Activated T-helper 2 cell treated with anti-CD3 and anti-CD28 coated beads, Interferon-gamma antibody, Interleukin-2, Interleukin-4, amounts not matched to agents 10 μg/mL and 5 μg/mL and 100 μg/mL, durations not matched to agents 14 hours and 24 hours and 36 hours (primary cell): ENCODE measurements around the gene PHC2. TPM values are rescaled to one million over a fixed set of nuclear protein-coding genes. Genes with fewer than 3 reads are reported as not detected.

ENCODE experiments used
- DNase-seq: peaks from one replicate; pipeline ENCODE4 v3.0.0; 2021; ENCODE audit warnings: low spot score
- H3K27ac Mint-ChIP-seq: one replicate; pipeline ENCODE4 v1.8.0; 2021; ENCODE audit warnings: mixed read lengths
- H3K27me3 Mint-ChIP-seq: one replicate; pipeline ENCODE4 v1.8.0; 2021; ENCODE audit warnings: low read depth, mixed read lengths
- H3K36me3 Mint-ChIP-seq: one replicate; pipeline ENCODE4 v1.8.0; 2021; ENCODE audit warnings: low read depth, mixed read lengths
- H3K4me1 Mint-ChIP-seq: one replicate; pipeline ENCODE4 v1.8.0; 2021; ENCODE audit warnings: low read depth, mixed read lengths
- H3K4me3 Mint-ChIP-seq: one replicate; pipeline ENCODE4 v1.8.0; 2021; ENCODE audit warnings: low read depth, mild to moderate bottlenecking, moderate library complexity, mixed read lengths
- H3K9me3 Mint-ChIP-seq: one replicate; pipeline ENCODE4 v1.8.0; 2021; ENCODE audit warnings: mixed read lengths
- intact Hi-C: fragments of 100-400 bp; cut with micrococcal nuclease; formaldehyde crosslinking; loops from one replicate; pipeline ENCODE4 v1.15.1; 2023
- total RNA-seq: library from RNA; stranded (reverse); gene quantifications from 2 replicates; pipeline ENCODE4 v1.2.3, GENCODE V29; 2022

Gene PHC2
- total RNA-seq, 1 donor from 2014 or later = 33.1 TPM

- peaks cover 2% of the 10 kb centered on the region for H3K4me1 Mint-ChIP-seq
These were observed 64.0 kb downstream of the PHC2 start for GRCh38 chr1:33366762-33367484.

GRCh38 chr1:33365560-33365997 is 65.3 kb downstream of the PHC2 start:
- Mint-ChIP-seq H3K36me3 (no peaks in the 10 kb centered on the region), H3K27me3 (no peaks in the 10 kb centered on the region), H3K27ac (no peak overlapping the region), H3K4me3 (no peak overlapping the region), H3K4me1 (peaks cover 7% of the 10 kb centered on the region), H3K9me3 (no peaks in the 10 kb centered on the region)
- intact Hi-C loops = loop anchor here (5.0 kb wide), 2 partner anchors 107 to 148 kb away; partner anchors contain the start of gene ZSCAN20
- DNase-seq = no peak

More at GRCh38 chr1:33366762-33367484, 64.0 kb downstream of the PHC2 start:
- no peak for DNase-seq
- H3K9me3 Mint-ChIP-seq = no peaks in the 10 kb centered on the region
- intact Hi-C loops = loop anchor here (1.0 to 5.0 kb wide), 3 partner anchors 72 to 150 kb away; partner anchors contain the start of gene ZSCAN20
- H3K27ac Mint-ChIP-seq = no peak overlapping the region
- no peak overlapping the region for H3K4me3 Mint-ChIP-seq
- H3K27me3 Mint-ChIP-seq = no peaks in the 10 kb centered on the region
- H3K36me3 Mint-ChIP-seq = no peaks in the 10 kb centered on the region

GRCh38 chr1:33364565-33364918 is 66.4 kb downstream of the PHC2 start:
- DNase-seq = no peak
- Mint-ChIP-seq H3K4me1 (peaks cover 7% of the 10 kb centered on the region), H3K4me3 (no peak overlapping the region), H3K27me3 (no peaks in the 10 kb centered on the region), H3K9me3 (no peaks in the 10 kb centered on the region), H3K36me3 (no peaks in the 10 kb centered on the region), H3K27ac (no peak overlapping the region)
- intact Hi-C loops = no loop called here

- no peak for DNase-seq
- intact Hi-C loops = no loop called here
- H3K27ac Mint-ChIP-seq = no peak overlapping the region
These were observed 67.4 kb downstream of the PHC2 start for GRCh38 chr1:33363470-33363861.

GRCh38 chr1:33363021-33363420 is 67.9 kb downstream of the PHC2 start:
- no peak for DNase-seq
- Mint-ChIP-seq H3K4me3 (no peak overlapping the region), H3K4me1 (peaks cover 7% of the 10 kb centered on the region), H3K27ac (no peak overlapping the region), H3K36me3 (no peaks in the 10 kb centered on the region), H3K9me3 (no peaks in the 10 kb centered on the region), H3K27me3 (no peaks in the 10 kb centered on the region)
- intact Hi-C loops = no loop called here

More at GRCh38 chr1:33363470-33363861, 67.4 kb downstream of the PHC2 start:
- Mint-ChIP-seq H3K4me3 (no peak overlapping the region), H3K36me3 (no peaks in the 10 kb centered on the region), H3K9me3 (no peaks in the 10 kb centered on the region), H3K27me3 (no peaks in the 10 kb centered on the region), H3K4me1 (peaks cover 7% of the 10 kb centered on the region)

- intact Hi-C loops = no loop called here
- Mint-ChIP-seq H3K4me1 (peaks cover 5% of the 10 kb centered on the region), H3K36me3 (no peaks in the 10 kb centered on the region), H3K27ac (no peak overlapping the region), H3K27me3 (no peaks in the 10 kb centered on the region), H3K4me3 (no peak overlapping the region), H3K9me3 (no peaks in the 10 kb centered on the region)
- DNase-seq = no peak
These were observed 69.2 kb downstream of the PHC2 start for GRCh38 chr1:33361532-33362235.

- intact Hi-C loops = no loop called here
- Mint-ChIP-seq H3K9me3 (no peaks in the 10 kb centered on the region), H3K4me1 (peaks cover 5% of the 10 kb centered on the region), H3K27me3 (no peaks in the 10 kb centered on the region), H3K36me3 (no peaks in the 10 kb centered on the region), H3K4me3 (no peak overlapping the region), H3K27ac (no peak overlapping the region)
- DNase-seq = no peak
These were observed 70.5 kb downstream of the PHC2 start for GRCh38 chr1:33360367-33360766.

- H3K36me3 Mint-ChIP-seq = no peaks in the 10 kb centered on the region
- peaks cover 5% of the 10 kb centered on the region for H3K4me1 Mint-ChIP-seq
- H3K9me3 Mint-ChIP-seq = no peaks in the 10 kb centered on the region
- no peaks in the 10 kb centered on the region for H3K27me3 Mint-ChIP-seq
- no peak overlapping the region for H3K4me3 Mint-ChIP-seq
- intact Hi-C loops = no loop called here
- DNase-seq = no peak
- H3K27ac Mint-ChIP-seq = no peak overlapping the region
These were observed 71.0 kb downstream of the PHC2 start for GRCh38 chr1:33359931-33360330.

GRCh38 chr1:33358795-33359503 is 71.9 kb downstream of the PHC2 start:
- Mint-ChIP-seq H3K27ac (no peak overlapping the region), H3K36me3 (no peaks in the 10 kb centered on the region), H3K9me3 (no peaks in the 10 kb centered on the region), H3K4me3 (no peak overlapping the region), H3K4me1 (peaks cover 5% of the 10 kb centered on the region), H3K27me3 (no peaks in the 10 kb centered on the region)
- no peak for DNase-seq
- intact Hi-C loops = no loop called here

- H3K36me3 Mint-ChIP-seq = no peaks in the 10 kb centered on the region
- H3K9me3 Mint-ChIP-seq = no peaks in the 10 kb centered on the region
- H3K27me3 Mint-ChIP-seq = no peaks in the 10 kb centered on the region
- no peak for DNase-seq
- H3K4me1 Mint-ChIP-seq = peaks cover 5% of the 10 kb centered on the region
- no peak overlapping the region for H3K4me3 Mint-ChIP-seq
- no peak overlapping the region for H3K27ac Mint-ChIP-seq
- intact Hi-C loops = no loop called here
These were observed 72.6 kb downstream of the PHC2 start for GRCh38 chr1:33358114-33358794.

- no peaks in the 10 kb centered on the region for H3K27me3 Mint-ChIP-seq
- H3K36me3 Mint-ChIP-seq = no peaks in the 10 kb centered on the region
- no peak for DNase-seq
- peaks cover 5% of the 10 kb centered on the region for H3K4me1 Mint-ChIP-seq
- H3K4me3 Mint-ChIP-seq = no peak overlapping the region
- intact Hi-C loops = no loop called here
- no peak overlapping the region for H3K27ac Mint-ChIP-seq
- no peaks in the 10 kb centered on the region for H3K9me3 Mint-ChIP-seq
These were observed 73.8 kb downstream of the PHC2 start for GRCh38 chr1:33357099-33357498.

- DNase-seq = no peak
- Mint-ChIP-seq H3K27me3 (peaks cover 3% of the 10 kb centered on the region), H3K4me3 (no peak overlapping the region), H3K36me3 (no peaks in the 10 kb centered on the region), H3K4me1 (peaks cover 14% of the 10 kb centered on the region), H3K27ac (no peak overlapping the region), H3K9me3 (no peaks in the 10 kb centered on the region)
- intact Hi-C loops = loop anchor here (5.0 kb wide), 2 partner anchors 117 to 258 kb away; partner anchors contain the start of gene ZSCAN20
These were observed 76.1 kb downstream of the PHC2 start for GRCh38 chr1:33354707-33355316.
